Measurements from ENCODE around the gene NCKAP5. TPM values are rescaled to one million over a fixed set of nuclear protein-coding genes. Genes with fewer than 3 reads are reported as not detected.

The NCKAP5 gene
- total RNA-seq, 1 experiment from 2014 or later: 8.5 TPM

DNA sequence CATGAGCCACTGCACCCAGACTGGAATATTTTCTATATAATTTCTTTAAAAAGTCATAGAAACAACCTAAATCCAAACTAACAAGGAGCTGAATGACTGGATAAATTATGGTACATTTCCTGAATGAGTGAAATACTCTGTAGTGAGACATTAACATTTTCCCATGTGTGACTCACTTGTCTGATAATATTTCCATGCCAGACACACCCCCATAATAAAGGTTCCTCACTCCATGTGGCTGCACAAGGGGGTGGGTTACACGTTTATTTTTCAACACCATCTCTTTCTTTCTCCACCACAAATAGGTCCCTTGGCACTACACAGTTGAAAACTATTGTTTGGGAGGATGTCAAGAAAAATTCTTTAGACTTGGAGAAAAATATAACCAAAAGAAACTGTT lies 632.0 kb downstream of the NCKAP5 start:
- DNase-seq (ENCODE audit: low read depth, low spot score): no peak
- in situ Hi-C loops (cut with HindIII; ENCODE audit: low pct_unique_long_range_greater_than_20kb, low sequenced_read_pairs): no loop called here

DNA sequence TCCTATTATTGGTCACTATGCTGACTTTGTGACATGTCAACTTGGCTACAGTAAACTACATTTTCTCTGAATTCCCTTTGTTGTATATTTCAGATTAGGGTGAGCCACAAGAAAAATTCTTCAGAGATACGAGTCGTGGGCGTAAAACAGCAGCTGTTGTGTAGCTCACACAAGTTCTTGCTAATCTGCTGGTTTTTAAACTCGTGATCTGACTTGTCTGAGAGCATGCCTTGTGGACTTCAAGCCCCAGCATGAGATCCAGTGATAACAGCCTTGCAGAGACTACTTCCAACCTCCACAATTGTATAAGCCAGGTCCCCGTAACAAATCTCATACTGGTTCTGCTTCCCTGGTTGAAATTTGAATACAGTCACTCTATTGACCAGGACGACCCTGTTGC lies 638.5 kb downstream of the NCKAP5 start:
- peak; percentile 61 for DNase-seq (ENCODE audit: low read depth, low spot score)
- in situ Hi-C loops (cut with HindIII; ENCODE audit: low pct_unique_long_range_greater_than_20kb, low sequenced_read_pairs): no loop called here

DNA sequence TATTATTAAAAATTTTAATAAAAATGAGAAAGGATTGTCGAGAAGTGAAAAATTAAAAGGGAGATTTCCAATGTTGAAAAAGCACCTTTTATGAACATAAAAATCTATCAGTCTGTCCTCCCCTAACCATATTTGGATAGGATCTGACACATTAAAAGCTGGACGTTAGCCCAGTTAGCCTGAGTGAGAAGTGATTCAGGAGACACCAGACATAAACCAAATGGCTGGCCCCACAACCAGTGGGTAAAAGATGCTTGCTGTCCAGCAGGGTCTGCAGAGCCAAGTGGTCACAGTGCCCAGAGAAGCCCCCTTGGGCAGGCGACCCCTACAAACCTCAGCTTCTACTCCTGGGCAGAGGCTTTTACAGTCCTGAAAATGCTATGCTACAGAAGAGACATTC lies 644.5 kb downstream of the NCKAP5 start:
- no peak for DNase-seq (ENCODE audit: low read depth, low spot score)
- in situ Hi-C loops (cut with HindIII; ENCODE audit: low pct_unique_long_range_greater_than_20kb, low sequenced_read_pairs): no loop called here

DNA sequence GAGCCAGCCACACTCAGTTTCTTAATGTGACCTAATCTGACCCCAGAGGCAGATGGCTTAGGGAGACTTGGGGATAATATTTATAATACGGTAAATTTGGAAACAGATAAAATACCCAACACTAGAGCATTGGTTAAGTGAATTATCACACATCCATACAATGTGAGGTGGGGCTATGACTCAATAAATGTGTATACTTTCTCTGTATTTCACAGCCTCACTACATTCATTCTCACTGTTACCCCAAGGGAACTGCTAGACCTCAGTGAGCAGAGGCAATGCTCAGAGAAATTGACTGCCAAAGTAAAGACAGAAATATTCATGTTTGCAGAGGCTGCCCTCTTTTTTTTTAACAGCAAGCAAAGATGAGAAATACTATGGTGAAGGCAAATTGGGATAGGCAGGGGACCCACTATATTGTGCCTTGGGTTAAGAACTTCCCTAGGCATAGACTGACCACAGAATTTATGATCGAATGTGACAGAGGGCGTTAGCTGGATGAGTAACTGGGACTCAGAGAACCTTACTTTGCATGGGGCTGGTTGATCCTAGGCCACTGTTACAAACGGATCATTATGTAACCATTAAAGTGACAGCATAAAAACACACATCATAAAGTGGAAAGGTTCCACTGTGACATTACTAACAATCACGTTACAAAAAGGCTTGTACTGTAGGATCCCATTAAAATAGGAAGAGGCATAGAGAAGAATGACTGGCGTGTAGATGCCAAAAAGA lies 652.3 kb downstream of the NCKAP5 start:
- in situ Hi-C loops (cut with HindIII; ENCODE audit: low pct_unique_long_range_greater_than_20kb, low sequenced_read_pairs): no loop called here
- DNase-seq (ENCODE audit: low read depth, low spot score): no peak

DNA sequence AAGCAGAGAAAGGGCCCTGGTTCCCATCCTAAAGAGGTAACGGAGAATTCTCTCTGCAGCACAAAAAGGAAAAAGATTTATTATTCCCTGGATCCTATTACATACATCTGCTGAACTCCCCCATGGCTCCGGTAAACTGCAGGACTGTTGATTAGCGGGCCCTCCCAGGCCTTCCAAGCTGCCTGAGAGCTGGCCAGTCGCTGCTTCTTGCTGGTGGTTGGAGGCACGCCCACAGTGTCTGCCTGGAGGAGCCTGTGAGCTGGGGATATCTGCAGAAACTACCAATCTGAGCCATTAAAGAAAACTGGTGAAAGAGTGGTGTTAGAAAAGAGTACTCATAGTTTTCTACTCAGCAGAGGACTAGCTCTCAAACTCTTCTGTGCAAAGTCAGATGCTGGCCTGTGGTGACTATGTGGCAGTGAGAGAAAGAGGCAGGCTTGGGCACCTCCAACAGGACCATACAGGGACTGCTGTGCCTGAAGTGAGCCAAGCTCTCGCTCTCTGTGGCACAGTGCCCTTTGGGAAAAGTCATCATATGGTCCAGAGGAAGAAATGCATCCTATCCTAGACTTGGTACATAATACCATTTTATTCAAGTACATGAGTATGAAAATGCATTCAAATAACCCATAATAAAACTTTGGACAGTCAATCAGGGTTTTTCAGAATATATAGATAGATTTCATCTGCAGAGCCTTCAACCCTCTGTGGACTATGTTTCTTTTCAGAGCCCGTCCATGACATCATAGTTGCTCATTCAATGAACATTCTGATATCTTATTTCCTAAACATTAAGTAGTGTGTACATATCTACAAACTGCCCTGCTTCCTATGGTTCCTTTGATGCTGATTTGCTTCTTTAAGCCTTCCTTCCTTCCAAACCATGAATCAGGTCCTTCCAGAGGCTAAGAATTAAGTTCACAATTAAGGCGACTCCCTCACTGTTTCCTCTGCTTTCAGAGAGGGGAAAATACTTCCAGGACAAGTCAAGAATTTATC lies 656.2 kb downstream of the NCKAP5 start:
- peak; percentile 31 for DNase-seq (ENCODE audit: low read depth, low spot score)
- in situ Hi-C loops (cut with HindIII; ENCODE audit: low pct_unique_long_range_greater_than_20kb, low sequenced_read_pairs): no loop called here

DNA sequence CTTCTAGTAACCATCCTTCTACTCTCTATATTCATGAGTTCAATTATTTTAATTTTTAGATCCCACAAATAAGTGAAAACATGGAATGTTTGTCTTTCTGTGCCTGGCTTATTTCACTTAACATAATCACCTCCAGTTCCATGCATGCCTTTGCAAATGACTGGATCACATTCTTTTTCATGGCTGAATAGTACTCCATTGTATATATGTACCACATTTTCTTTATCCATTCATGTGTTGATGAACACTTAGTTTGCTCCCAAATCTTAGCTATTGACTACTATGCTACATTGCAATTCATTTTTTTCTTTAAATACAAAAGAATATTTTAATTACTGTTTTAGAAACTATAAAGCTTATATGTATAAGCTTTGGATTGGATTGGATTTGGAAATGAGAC lies 657.8 kb downstream of the NCKAP5 start:
- no peak for DNase-seq (ENCODE audit: low read depth, low spot score)
- in situ Hi-C loops (cut with HindIII; ENCODE audit: low pct_unique_long_range_greater_than_20kb, low sequenced_read_pairs): no loop called here

DNA sequence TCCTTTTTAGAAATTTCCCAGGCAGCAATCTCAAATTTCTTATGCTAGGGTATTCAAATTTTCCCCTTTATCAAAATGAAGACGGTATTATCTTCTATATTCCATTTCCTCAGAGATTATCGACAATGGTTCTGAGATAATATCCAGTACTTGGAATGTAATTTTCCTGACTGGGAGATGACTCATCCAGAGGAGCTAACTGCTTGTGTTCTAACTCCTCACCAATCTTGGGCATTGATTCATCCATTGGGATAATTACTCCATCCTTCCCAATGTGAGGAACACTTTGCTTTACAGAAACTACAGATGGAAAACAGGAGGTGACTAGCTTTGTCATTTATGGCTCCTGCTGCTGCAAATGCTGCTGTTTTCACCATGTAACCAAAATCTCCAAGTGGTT lies 658.8 kb downstream of the NCKAP5 start:
- in situ Hi-C loops (cut with HindIII; ENCODE audit: low pct_unique_long_range_greater_than_20kb, low sequenced_read_pairs): no loop called here
- no peak for DNase-seq (ENCODE audit: low read depth, low spot score)

DNA sequence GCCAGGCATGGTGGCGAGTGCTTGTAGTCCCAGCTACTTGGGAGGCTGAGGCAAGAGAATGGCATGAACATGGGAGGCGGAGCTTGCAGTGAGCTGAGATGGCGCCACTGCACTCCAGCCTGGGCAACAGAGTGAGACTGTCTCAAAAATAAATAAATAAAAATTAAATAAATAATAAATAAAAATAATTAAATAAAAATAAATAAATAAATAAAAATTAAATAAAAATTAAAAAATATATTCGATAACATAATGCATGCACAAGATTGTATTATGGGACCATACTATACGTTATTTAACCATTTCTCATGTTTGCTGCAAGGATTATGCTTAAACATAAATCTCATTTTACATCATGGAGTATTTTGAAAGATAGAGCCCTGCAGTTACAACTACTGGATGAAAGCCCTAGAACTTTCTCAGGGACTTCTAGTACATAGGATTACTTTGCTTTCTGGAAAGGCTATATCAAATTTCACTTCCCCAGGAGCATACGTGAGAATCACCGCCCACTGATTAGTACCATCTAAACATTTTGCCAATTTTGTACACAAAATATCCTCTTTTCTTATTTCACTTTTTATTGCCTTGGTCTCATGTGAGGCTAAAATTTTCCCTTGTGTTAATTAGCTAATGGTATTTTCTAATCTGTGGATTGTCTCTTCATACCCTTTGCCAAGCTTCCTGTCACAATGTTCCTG lies 664.0 kb downstream of the NCKAP5 start:
- DNase-seq (ENCODE audit: low read depth, low spot score): no peak
- in situ Hi-C loops (cut with HindIII; ENCODE audit: low pct_unique_long_range_greater_than_20kb, low sequenced_read_pairs): no loop called here

DNA sequence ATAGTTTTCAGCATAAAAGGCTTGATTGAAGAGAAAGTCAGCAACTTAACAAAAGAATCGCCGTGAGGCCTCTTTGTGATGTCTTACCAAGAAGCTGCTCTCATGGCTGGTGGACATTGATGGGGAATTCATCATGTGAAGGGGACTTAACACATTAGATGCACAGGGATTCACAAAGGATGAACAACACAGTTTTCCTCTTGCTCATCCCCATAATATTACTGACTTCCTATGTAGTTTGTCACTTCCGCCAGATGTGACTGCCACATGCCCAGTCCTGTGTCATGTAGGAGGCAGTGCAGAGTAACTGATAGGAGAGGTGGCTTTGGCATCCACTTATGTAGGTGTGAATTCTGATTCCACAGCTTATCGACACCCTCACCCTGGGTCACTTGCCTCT lies 665.6 kb downstream of the NCKAP5 start:
- no peak for DNase-seq (ENCODE audit: low read depth, low spot score)

DNA sequence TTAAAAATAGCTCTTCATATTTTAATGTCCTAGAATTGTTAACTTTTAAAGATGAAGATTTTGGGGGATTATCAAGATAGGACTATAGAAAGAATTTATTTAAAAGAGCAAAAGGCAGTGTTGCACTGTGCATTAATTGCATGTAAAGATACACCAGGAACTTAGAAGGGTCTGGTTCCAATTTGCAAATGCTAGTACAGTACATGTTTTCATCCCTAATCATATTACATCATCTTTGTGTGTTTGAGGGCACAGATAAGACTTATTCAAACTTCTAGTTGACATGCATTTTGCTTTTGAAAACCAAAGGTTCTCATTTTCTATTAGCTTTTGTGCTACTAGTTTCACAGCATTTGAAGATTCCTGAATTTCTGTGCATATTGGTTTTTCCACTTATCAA lies 666.6 kb downstream of the NCKAP5 start:
- in situ Hi-C loops (cut with HindIII; ENCODE audit: low pct_unique_long_range_greater_than_20kb, low sequenced_read_pairs): no loop called here

More for the DNA sequence above, 665.6 kb downstream of the NCKAP5 start:
- in situ Hi-C loops (cut with HindIII; ENCODE audit: low pct_unique_long_range_greater_than_20kb, low sequenced_read_pairs): no loop called here

DNA sequence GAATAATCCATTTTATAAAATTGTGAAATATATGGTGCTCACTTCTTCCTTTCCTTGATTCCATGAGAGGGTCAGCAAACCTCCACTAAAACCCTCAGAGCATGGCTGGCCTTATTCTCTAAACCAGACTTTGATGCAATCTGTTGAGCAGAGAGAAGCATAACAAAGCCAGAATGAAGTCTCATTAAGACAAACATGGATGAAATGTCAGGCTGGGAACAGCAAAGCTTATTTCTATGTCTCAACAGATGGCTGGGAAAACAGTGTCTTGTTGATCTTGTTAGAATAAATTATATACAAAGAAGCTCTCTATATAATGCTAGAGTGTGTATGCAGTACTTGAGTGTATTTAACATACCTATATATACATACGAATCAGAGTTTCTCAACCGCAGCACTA lies 671.2 kb downstream of the NCKAP5 start:
- in situ Hi-C loops (cut with HindIII; ENCODE audit: low pct_unique_long_range_greater_than_20kb, low sequenced_read_pairs): no loop called here
- DNase-seq (ENCODE audit: low read depth, low spot score): no peak

More for the DNA sequence above, 666.6 kb downstream of the NCKAP5 start:
- no peak for DNase-seq (ENCODE audit: low read depth, low spot score)

DNA sequence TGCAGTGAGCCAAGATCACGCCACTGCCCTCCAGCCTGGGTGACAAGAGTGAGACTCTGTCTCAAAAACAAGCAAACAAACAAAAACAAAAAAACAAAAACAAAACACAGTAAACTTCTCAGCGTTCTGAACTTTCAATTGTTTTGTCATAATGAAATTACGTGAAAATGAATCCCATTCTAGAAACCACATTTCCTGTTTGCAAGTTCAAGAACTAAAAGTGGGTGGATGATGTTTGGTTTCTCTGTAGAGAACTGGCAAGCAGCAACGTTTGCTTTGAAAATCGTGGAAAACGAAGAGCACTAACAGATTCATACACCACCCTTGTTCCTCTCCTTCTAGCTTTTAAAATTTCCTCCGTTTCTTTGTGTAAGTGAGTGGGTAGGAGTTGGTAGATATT lies 672.2 kb downstream of the NCKAP5 start:
- no peak for DNase-seq (ENCODE audit: low read depth, low spot score)
- in situ Hi-C loops (cut with HindIII; ENCODE audit: low pct_unique_long_range_greater_than_20kb, low sequenced_read_pairs): no loop called here

DNA sequence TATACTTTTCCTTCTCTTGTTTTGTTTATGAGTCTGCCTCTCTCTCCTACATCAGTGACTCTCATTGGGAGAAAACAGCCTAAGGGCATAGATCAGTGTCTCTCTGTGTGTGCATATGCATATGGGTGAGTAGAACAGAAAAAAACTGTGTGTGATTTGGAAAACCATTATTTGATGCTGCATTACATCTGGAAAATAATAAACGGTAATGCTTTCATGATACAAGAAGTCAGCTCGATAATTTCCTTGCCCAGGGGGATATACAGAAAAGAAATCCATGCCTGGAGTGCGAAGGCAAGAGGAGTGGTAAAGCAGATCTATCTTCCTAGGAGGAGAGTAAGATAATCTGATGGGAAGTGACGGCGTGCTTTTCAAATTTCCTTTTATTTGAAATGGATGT lies 676.8 kb downstream of the NCKAP5 start:
- in situ Hi-C loops (cut with HindIII; ENCODE audit: low pct_unique_long_range_greater_than_20kb, low sequenced_read_pairs): no loop called here
- DNase-seq (ENCODE audit: low read depth, low spot score): no peak

DNA sequence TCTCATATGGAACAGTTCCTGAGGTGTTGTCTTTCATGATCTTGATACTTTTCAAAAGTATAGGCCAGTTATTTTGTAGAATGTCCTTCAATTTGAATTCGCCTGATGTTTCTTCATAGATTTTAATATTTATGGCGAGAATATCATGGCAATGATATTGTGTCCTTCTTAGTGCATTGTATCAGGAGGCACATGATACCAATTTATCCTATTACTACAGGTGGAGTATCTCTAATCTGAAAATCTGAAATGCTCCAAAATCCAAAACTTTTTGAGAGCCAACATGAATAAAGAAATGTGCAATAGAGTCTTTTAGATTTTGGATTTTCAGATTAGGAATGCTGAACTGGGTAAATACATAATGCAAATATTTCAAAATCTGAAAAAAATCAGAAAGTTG lies 681.7 kb downstream of the NCKAP5 start:
- no peak for DNase-seq (ENCODE audit: low read depth, low spot score)
- in situ Hi-C loops (cut with HindIII; ENCODE audit: low pct_unique_long_range_greater_than_20kb, low sequenced_read_pairs): no loop called here

DNA sequence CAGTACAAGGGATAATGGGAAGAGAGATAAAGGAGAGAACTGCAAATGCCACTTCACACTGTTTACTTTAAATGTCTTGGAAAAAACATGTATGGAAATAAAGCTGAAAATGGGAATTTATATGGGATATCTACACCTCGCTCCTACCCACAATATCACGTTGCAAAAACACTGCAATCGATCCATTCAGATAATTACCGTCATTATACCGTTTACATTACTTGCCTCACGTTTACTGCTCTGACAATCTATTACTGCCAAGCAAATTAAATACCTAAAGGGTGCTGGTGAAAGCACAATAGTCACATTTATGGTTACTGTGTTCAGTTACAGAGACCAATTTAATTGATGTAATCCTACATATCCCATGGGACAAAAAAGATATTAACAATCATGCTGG lies 683.6 kb downstream of the NCKAP5 start:
- in situ Hi-C loops (cut with HindIII; ENCODE audit: low pct_unique_long_range_greater_than_20kb, low sequenced_read_pairs): no loop called here
- DNase-seq (ENCODE audit: low read depth, low spot score): no peak

DNA sequence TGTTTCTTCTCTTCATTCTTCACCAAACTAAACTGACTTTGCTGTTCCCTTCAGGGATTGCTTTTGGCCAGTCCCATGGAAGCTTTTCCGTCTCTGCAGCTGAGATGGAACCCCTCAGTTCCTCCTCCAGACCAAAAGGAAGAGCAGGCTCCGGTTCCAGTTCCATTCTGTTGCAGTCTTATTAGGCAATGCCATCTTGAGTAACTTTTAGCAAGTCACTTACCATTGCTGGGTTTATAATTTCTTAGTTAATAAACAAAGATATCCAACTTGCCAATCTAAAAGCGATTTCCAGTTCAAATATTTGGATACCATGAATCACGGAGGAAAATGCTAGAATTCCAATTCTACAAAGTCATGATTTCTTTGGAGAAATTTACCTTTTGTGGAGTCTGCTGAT lies 684.0 kb downstream of the NCKAP5 start:
- no peak for DNase-seq (ENCODE audit: low read depth, low spot score)
- in situ Hi-C loops (cut with HindIII; ENCODE audit: low pct_unique_long_range_greater_than_20kb, low sequenced_read_pairs): no loop called here

DNA sequence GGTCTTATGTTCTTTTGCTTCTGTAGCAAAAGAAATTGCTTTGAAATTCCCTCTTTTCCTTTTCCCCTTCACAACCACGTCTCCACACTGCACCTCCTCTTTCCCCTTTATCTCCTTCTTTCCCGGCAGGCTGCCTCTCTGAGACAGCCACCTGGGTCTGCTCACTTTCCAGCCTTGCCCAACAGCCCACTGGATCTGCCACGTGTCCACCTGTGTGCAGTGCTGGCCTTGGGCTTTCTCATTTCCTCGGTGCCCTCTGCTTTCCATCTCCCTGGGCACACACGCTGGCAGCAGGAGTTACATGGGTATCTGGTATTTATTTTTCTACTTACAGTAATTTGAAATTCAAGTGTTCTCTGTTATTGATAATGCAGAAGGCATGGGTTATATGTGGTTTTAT lies 684.8 kb downstream of the NCKAP5 start:
- in situ Hi-C loops (cut with HindIII; ENCODE audit: low pct_unique_long_range_greater_than_20kb, low sequenced_read_pairs): no loop called here
- DNase-seq (ENCODE audit: low read depth, low spot score): no peak

DNA sequence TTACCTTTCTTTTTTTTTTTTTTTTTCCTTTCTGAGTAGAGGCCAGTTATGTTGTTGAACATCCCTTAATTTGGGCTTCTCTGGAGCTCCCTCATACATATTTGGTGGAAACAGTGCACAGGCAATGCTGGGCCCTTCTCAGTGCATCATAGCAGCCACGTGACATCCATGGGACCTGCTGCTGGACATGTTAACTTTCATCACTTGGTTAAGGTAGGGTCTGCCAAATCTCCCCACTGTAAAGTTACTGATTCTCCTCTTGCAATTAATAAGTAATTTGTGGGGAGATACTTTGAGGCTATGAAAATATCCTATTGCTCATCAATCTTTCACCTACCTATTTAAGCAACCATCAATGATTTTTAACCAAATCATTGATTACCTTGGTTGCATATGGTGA lies 686.7 kb downstream of the NCKAP5 start:
- in situ Hi-C loops (cut with HindIII; ENCODE audit: low pct_unique_long_range_greater_than_20kb, low sequenced_read_pairs): no loop called here
- no peak for DNase-seq (ENCODE audit: low read depth, low spot score)
